Nephron progenitor cell (in vitro differentiated cells): Measurements from ENCODE around the gene LRP1.
A peak's percentile ranks its signal among the peaks of the same experiment; 100 is the strongest.

Source experiments
- DNase-seq: peaks from one replicate; pipeline ENCODE4 v3.0.0; 2021
- H3K27ac Mint-ChIP-seq: 2 replicates; pipeline ENCODE4 v1.8.0; 2021; ENCODE audit warnings: mild to moderate bottlenecking, moderate library complexity, mixed read lengths
- H3K27me3 Mint-ChIP-seq: 2 replicates; pipeline ENCODE4 v1.8.0; 2021; ENCODE audit warnings: mild to moderate bottlenecking, low read depth, mixed read lengths; ENCODE audit not compliant: poor library complexity
- H3K36me3 Mint-ChIP-seq: 2 replicates; pipeline ENCODE4 v1.8.0; 2021; ENCODE audit warnings: low read depth, mixed read lengths
- H3K4me1 Mint-ChIP-seq: 2 replicates; pipeline ENCODE4 v1.8.0; 2021; ENCODE audit warnings: mixed read lengths
- H3K4me3 Mint-ChIP-seq: 2 replicates; pipeline ENCODE4 v1.8.0; 2021; ENCODE audit warnings: mild to moderate bottlenecking, moderate library complexity, mixed read lengths
- H3K9me3 Mint-ChIP-seq: 2 replicates; pipeline ENCODE4 v1.8.0; 2021; ENCODE audit warnings: mild to moderate bottlenecking, moderate library complexity, mixed read lengths
- CTCF ChIP-seq: fragments of 200-600 bp; sonication (generic); IDR thresholded peaks from 2 replicates; pipeline ENCODE4 v1.5.0; 2021; ENCODE audit warnings: antibody characterized with exemption

Gene LRP1

DNA sequence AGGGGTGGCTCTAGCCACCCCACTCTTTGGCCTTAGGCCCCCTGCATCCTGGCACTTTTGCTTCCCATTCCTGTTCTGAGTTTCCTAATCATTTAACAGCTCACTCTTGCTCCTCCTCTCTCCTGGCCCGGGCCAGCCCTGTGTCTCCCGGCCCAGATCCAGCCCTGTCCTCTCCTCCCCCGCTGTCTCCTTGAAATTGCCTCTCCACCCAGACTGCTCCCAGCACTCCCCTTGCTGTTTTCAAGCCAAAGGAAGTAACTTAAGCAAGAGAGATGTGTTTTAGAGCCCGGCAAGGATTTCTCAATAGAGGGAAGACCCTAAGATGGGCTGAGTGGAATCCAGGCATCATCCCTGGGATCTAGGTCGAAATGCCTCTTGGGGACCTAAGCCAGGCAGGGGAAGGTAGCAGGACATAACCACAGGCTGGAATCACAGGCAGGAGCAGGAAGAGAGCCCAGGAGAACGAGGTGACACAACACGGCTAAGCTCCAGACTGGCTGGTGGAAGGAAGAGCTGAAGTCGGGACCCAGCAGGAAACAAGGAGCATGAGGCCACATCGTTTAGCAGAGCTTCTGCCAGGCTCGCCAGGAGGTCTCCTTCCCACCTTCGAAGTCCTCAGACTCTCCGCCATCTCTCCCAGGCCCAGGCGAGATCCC is 21.1 kb downstream of the LRP1 start:
- peaks cover 61% of the 10 kb centered on the region for H3K36me3 Mint-ChIP-seq
- no peaks in the 10 kb centered on the region for H3K9me3 Mint-ChIP-seq
- H3K4me1 Mint-ChIP-seq, result peaks cover 65% of the 10 kb centered on the region
- no peak for DNase-seq
- no peak overlapping the region for H3K4me3 Mint-ChIP-seq
- peaks cover 5% of the 10 kb centered on the region for H3K27me3 Mint-ChIP-seq
- no peak for TF ChIP-seq CTCF
- H3K27ac Mint-ChIP-seq, result peak overlapping the region; percentile 95

GRCh38 chr12:57150400-57151000 is 22.2 kb downstream of the LRP1 start:
- peaks cover 5% of the 10 kb centered on the region for H3K27me3 Mint-ChIP-seq
- no peaks in the 10 kb centered on the region for H3K9me3 Mint-ChIP-seq
- no peak overlapping the region for H3K27ac Mint-ChIP-seq
- peaks cover 58% of the 10 kb centered on the region for H3K4me1 Mint-ChIP-seq
- no peak for TF ChIP-seq CTCF
- no peak overlapping the region for H3K4me3 Mint-ChIP-seq
- H3K36me3 Mint-ChIP-seq, result peaks cover 61% of the 10 kb centered on the region
- DNase-seq, result no peak

DNA sequence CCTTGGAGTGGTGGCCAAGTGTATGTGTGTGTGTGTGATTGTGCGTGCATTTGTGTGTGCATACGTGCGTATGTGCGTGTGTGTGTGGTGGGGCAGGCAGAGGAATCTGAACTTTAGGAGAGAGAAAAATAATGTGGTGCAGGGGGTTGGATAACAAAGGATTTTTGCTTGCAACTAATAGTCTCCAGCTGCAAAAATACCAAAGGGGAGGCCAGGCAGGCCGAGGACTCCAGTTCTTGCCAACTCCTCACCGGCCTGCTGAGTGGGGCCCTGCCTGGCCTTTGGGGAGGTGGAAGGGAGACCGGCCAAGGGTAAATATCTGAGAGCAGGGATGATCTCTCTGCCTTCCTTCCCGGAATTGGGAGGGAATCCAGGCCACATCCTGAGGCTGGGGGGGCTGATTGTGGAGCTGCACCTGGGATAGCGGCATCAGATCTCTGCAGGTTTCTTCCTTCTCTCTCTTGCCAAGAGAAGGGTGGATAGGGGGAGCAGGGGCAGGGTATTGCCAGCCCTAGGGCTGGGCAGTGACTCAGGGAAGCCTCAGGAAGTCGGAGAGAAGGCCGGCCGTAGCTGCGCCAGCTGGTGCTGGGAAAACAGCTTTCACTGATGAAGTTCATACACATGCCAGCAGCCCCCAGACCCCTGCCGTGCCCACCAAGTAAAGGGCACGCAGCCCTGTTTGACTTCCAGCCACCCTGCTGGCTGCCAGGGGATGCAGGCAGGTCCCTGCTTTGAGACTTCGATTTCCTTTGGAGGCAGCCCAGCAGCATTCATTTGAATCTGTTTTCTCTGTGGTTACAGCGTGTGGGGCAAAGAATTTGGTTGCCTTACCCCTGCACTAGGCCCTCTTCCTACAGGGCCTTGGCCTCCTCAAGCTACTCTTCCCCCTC is 23.7 kb downstream of the LRP1 start:
- peaks cover 62% of the 10 kb centered on the region for H3K36me3 Mint-ChIP-seq
- H3K27ac Mint-ChIP-seq, result peak overlapping the region; percentile 64
- peaks cover 47% of the 10 kb centered on the region for H3K4me1 Mint-ChIP-seq
- no peak for TF ChIP-seq CTCF
- no peaks in the 10 kb centered on the region for H3K9me3 Mint-ChIP-seq
- H3K27me3 Mint-ChIP-seq, result peaks cover 5% of the 10 kb centered on the region
- H3K4me3 Mint-ChIP-seq, result no peak overlapping the region
- no peak for DNase-seq

GRCh38 chr12:57152639-57153038 is 24.4 kb downstream of the LRP1 start:
- no peak for TF ChIP-seq CTCF
- Mint-ChIP-seq H3K4me1 (peaks cover 47% of the 10 kb centered on the region), H3K27me3 (peaks cover 5% of the 10 kb centered on the region)

DNA sequence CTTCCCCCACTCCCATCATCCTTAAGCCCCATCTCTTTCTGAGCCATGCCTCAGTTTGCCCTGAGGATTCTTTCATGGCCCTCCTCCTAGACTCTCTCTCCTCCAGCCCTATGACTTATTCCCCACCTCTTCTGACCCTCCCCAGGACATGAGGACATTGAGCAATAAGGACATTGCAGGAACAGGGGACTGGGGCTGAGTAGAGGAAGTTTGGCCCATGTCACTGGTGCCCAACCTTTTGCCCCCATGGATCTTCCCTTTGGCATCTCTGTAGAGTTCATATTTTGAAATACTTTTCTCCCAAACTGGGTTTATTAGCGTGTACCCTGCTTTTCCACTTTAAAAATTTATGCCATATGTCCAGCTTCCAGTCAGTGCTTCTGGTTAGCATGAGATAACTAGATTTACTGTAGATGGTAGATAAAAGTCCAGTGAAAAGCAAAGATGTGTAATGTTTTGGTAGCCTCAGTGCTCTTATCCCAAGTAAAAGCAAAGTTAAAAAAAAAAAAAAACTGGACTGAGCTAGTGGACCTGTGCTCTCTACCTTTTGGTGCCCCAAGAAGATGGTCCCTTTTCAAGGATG is 25.2 kb downstream of the LRP1 start:
- H3K36me3 Mint-ChIP-seq, result peaks cover 76% of the 10 kb centered on the region
- peak overlapping the region; percentile 79 for H3K27ac Mint-ChIP-seq
- TF ChIP-seq CTCF, result no peak
- peaks cover 5% of the 10 kb centered on the region for H3K27me3 Mint-ChIP-seq
- peaks cover 47% of the 10 kb centered on the region for H3K4me1 Mint-ChIP-seq
- H3K9me3 Mint-ChIP-seq, result no peaks in the 10 kb centered on the region
- H3K4me3 Mint-ChIP-seq, result no peak overlapping the region
- no peak for DNase-seq

More at GRCh38 chr12:57152639-57153038, 24.4 kb downstream of the LRP1 start:
- no peak overlapping the region for H3K4me3 Mint-ChIP-seq
- no peak for DNase-seq
- H3K36me3 Mint-ChIP-seq, result peaks cover 68% of the 10 kb centered on the region
- peak overlapping the region; percentile 64 for H3K27ac Mint-ChIP-seq
- H3K9me3 Mint-ChIP-seq, result no peaks in the 10 kb centered on the region
